ENCODE results near the gene GPATCH8.

- TF ChIP-seq, protein P1, sequence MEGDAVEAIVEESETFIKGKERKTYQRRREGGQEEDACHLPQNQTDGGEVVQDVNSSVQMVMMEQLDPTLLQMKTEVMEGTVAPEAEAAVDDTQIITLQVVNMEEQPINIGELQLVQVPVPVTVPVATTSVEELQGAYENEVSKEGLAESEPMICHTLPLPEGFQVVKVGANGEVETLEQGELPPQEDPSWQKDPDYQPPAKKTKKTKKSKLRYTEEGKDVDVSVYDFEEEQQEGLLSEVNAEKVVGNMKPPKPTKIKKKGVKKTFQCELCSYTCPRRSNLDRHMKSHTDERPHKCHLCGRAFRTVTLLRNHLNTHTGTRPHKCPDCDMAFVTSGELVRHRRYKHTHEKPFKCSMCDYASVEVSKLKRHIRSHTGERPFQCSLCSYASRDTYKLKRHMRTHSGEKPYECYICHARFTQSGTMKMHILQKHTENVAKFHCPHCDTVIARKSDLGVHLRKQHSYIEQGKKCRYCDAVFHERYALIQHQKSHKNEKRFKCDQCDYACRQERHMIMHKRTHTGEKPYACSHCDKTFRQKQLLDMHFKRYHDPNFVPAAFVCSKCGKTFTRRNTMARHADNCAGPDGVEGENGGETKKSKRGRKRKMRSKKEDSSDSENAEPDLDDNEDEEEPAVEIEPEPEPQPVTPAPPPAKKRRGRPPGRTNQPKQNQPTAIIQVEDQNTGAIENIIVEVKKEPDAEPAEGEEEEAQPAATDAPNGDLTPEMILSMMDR (IDR thresholded peaks at IDR 0.05), result no peak
- TF ChIP-seq POLR2A (IDR thresholded peaks at IDR 0.05), result no peak
Observed at GRCh38 chr17:44378171-44378705, 125.0 kb downstream of the GPATCH8 start.
